ENCODE measurements around the gene SESN3.

Gene SESN3

DNA sequence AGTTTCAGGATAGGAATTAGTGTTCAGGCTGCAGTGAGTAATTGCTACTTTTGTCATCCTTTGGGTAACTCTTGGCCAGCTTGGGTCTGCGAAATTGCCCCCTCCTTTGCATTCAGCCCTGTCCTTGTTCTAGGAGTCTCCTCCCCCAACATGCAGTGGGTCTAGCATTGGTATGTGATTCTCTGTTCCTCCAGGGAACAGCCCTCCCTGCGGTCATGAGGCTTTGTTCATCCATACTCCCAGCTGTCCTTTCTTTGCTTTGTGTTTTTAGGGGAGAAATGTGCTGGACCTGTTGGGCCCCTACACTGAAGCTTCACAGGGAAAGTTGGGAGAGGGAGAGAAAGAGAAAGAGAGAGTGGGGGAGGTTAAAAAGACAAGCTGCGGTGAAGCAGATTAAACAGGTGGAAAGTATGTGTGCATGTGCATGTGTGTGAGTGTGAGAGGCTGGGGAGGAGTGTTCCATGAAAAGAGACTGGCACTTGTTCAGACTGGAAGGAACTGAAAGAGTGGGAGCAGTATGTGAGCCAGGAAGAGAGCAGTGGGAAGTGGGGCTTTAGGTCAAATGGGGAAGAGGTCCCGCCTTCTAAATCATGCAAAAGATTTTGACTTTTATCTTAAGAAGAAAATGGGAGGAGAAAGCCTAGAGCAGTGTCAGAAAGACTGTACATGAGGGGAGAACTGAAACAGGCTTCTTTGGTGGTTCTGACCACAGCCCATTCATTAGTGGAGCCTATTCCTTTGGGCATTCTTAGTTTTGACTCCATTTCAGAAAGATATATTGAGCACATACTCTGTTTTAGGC lies 17.9 kb upstream of the SESN3 start:
- DNase-seq, result no peak

GRCh38 chr11:95247883-95248282 lies 16.9 kb upstream of the SESN3 start:
- DNase-seq, result no peak

- no peak for DNase-seq
These were observed 16.2 kb upstream of the SESN3 start for GRCh38 chr11:95247127-95247684.

GRCh38 chr11:95245581-95245980 lies 14.6 kb upstream of the SESN3 start:
- no peak for DNase-seq

DNA sequence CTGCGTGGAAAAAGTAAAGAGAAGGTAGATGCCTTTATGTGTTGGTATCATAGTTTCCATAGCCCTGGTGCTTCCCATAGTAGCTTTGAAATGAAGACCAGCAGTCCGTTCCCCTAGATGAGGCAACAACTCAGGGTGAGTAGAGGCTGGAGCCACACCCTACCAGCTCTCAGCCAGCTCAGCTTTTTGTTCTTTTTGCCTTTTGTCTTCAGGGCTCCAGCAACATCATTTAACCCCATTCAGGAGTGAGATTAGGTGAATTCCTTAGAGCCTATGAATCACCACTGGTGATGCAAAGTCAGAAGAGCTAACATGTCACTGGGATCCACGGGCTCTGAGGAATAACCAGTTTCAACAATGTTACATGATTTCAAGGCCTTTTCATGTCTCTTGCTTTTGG lies 14.0 kb upstream of the SESN3 start:
- no peak for DNase-seq

DNA sequence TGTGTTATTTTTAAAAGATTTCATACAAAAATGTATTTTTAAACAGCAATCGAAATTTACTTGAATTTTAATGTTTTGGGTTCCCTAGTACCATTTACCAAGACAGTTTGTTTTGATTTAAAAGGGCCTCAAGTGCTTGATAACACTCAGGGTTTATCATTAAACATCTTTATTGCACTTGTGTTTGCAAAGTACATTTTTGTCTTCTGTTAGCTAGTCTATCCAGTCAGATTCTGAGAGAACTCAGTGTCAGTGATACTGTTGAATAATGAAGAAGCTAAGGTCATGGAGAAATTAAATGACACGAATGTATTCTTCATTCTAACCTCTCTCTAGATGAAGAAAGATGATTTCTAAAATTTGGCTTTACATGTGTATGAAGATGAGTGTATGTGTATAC lies 12.7 kb upstream of the SESN3 start:
- no peak for DNase-seq

GRCh38 chr11:95242845-95243605 lies 12.0 kb upstream of the SESN3 start:
- DNase-seq, result no peak

DNA sequence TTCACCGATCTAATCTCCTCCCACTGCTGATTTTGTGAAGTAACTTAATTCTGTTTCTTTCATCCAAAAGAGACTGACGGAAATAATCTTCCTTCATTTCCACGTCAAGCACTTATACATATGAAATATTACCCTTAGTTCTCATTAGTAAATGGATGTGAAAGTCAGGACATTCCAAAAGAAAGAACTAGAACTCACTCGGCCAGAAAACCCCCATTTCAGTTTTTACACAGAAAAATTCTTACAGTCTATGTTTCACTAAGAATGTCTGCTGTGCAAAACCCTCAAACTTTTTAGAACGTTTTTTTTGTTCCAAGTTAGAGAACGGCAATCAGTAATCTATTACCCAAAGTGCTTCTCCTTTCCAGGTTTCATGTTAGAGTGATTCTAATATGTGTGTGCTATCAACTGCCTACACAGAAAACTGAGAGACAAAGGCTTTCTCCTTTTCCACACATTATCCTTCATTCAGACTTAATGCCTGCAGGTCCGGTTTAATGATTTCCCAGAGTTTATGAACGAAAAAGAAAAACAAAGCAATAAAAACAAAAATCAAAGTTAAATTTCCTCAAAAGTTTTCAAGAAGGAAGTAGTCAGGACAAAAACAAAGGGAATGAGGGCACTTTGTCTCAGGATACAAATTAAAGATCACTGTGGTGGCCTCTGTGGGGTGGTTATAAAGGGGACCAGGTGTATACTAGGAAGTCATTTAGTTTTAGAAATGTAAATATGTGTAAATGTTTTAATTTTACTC lies 11.3 kb upstream of the SESN3 start:
- DNase-seq, result no peak

- no peak for DNase-seq
These were observed 10.7 kb upstream of the SESN3 start for GRCh38 chr11:95241681-95242081.

DNA sequence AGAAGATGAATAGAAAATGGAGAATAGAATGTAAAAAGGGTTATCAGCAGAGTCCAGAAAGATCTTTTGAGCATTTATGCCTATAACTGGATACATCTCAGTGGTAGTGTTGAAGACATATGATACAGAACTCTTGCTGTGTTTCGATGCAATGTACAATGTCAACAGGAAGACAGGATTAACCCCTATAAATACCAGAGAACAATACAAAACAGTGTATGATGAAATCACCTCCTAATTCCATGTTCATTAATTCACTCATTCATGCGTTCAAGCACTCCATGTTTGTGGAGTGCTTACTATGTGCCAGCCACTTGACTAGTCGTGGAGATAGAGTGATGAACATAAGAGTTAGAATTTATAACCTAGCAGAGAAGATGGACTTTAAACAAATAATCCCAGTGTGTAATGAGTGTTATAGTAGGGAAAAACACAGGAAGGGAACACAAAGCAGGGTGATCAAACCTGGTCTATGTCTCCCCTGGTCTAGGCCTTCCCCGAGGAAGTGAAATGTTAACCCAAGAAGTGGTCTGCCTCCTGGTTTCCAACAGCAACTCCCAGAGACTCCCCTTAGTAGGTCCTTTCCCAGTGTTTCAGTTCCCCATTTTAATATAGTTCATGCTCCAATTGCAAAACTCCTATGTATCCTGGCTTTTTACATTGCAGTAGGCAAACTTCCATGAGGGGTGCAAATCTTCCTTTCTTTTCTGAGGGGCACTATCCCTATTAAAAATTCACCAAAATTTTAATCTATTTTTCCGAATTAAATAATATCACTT lies 9.1 kb upstream of the SESN3 start:
- no peak for DNase-seq

GRCh38 chr11:95232666-95233065 lies 1.7 kb upstream of the SESN3 start:
- DNase-seq, result no peak

DNA sequence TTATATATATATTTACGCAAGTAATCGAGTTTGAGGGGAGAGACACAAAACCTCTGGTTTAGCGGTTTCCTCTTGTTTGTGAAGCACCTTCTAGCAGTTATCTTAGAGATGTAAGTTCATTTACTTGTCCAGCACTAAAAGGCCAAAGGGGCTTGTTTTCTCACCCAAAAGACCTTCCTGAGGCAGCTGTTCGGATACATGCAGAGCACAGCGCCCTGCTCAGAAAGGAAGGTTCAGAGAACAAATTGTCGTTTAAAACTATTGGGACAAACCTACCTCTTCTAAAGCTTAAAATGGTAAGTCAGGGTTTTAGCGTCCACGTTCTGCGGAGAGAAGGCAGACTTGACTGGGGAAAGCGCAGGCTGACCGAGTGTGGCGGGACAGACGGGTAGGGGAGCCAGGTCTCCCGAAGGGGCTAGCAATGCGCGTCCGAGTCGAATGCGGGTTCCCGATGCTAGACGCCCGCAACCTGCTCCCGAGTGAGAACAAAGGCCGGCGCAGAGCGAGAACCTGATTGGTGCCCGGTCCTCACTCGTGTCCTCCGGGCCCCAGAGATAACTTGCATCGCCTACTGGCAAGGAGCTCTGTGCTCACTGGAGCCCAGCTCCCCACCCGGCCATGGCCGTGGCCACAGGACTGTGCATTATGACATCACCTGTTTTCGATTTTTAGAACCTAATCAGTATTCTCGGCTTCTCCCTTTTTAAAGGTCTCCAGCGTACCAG lies 1.0 kb upstream of the SESN3 start:
- peak; percentile 71 for DNase-seq

GRCh38 chr11:95230810-95231126 lies 234 bp downstream of the SESN3 start:
- DNase-seq, result no peak

DNA sequence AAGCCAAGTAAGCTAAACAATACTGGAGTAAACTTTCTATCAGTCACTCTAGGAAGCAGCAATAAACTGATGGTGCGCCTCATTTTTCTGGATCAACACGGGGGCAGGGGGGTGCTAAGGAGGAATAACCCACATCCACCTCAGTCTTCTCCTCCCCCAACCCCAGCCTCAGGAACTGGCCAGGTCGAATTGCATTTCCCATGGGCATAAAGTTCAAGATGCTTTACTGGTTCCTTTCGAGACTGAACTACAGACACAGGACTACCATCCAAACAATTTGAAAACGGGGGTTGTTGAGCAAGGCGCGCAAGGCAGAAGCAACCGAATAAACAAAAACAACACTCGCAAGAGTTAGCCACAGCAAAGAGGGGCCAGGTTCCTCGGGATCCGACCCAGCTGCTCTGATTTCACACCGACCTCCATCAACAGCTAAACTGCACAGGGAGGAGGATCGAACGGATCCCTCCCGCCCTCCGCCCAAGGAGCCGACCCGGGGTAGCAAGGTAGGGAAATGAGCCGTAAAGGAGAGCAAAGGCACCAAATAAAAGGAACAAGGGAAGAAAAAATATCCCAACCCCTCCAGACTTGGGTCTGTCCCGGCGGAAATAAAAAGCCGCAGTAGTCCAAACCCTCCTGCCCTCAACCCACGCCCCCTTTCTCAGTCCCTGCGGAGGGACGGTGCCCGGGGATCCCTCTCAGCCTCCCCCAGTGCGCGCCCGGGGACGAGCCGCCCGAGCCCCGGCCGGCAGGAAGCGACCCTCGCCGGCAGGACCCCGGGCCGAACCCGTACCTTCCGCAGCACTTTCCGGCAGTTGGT lies 801 bp downstream of the SESN3 start:
- DNase-seq, result no peak

DNA sequence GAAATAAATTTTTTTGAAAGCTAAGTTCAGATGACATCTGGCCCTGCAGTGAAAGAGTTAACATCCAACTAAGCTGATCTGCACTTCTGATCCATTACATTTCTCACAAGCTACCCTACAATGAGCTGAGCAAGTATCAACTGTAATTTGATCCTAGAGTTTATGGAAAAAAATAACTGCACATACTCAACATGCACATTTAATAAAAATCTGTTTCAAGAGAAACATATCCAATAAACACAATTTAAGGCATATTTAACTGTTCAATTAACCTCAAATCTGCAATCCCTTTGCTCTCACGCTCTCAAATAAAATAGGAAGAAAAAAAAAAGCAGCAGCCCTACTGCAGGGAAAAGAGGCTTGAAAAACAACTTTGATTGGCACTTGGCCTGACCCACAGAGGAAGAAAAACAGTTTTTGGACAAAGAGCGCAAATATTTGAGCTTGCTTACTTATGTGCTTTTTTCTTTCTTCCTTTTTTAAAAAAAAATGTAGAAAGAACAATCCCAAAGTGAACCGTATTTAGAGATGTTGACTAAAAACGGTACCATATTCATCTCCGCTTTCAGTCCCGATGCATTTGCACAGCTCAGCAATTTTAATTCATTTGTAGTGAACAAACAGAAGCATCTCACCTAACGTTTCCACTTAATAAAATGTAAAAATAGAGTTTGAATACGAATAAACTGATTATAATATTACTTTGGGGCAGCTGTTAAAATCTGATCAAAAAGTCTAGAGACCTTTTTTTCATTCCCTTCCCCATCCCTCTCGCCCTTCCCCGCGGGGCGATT lies 1.6 kb downstream of the SESN3 start:
- DNase-seq, result no peak

DNA sequence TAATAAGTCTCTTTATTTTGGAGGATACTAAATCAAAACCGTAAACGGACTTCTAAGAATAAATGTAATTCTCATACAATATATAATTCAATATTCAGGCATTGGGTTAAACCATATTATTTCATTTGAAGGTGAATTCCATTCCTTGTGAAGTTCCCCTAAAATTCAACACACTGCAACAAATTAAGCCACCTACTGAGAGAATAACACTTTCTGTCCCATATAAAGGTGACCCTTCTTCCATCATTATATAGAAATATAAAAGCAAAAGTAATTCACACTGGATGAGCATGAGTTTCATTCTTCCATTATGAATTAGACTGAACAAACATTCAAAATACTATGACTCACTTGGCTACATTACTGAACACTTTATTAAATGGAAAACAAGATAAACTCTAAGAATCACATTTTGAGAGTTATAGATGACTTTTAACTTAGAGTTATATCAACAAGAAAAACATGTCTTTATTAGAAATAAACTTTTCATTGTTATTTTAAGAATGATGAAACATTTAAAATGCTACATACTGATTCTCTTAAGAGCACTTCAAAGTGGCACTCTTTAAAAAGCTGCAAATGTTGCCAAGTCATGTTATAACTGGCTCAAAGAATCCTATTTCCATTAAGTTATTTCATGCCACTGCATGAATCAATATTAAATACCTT lies 2.8 kb downstream of the SESN3 start:
- DNase-seq, result no peak

DNA sequence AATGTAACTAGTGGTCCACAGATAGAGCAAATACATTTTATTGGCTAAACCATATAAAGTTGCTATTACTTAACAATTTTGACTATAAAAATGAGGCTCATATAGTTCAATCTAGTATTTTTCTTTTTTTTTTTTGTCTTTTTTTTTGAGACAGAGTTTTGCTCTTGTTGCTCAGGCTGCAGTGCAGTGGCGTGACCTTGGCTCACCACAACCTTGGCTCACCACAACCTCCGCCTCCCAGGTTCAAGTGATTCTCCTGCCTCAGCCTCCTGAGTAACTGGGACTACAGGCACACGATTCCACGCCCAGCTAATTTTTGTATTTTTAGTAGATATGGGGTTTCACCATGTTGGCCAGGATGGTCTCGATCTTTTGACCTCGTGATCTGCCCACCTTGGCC lies 3.9 kb downstream of the SESN3 start:
- DNase-seq, result peak; percentile 25

DNA sequence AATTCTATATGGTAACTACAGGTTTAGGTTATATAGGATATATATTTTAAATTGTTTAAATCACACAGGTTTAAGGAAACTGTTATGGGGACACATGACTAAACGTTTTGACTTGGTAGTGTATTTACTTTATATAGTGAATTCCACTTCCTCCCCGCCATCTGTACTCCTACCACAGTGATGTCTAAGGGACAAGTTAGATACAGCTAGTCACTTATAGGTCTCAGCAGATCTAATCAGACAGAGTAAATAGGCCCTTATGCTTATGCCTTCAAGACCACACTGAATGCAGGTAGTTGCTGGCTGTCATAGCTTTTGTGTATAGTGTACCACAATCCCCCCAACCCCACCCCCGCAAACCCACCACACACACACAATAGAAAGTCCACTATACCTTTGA lies 8.2 kb downstream of the SESN3 start:
- DNase-seq, result no peak

- no peak for DNase-seq
These were observed 11.4 kb downstream of the SESN3 start for GRCh38 chr11:95219599-95219998.

DNA sequence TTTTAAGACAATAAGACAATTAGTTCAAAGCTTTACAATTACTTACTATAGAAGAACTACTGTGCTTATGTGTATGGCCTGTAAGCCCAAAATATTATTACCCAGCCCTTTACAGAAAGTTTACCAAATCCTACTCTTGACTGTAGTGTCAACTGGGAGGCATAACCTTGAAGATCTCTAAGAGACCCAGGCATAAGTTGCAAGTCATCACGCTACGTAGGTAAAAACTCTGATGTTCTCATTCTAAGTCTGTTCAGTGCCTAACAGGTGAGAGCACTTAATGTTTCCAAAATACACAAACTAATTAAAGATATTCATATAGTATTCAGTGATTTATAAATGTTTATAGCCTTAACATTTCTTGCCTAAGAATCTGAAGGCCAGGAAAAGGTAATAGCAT lies 12.9 kb downstream of the SESN3 start:
- DNase-seq, result no peak

Data from CD4-positive, alpha-beta T cell treated with Interleukin-4 for 4 hours (primary cell).